Stimulated activated CD8-positive, alpha-beta memory T cell treated with anti-CD3 and anti-CD28 coated beads, Interleukin-15, amount 100 ng/mL, for 1 hour (primary cell): ENCODE measurements around the gene CFAP45.

Experiments
- DNase-seq: peaks from one replicate; pipeline ENCODE4 v3.0.0-alpha.2; 2020; ENCODE audit warnings: low read depth

Gene CFAP45

GRCh38 chr1:159851407-159851806 is 48.6 kb downstream of the CFAP45 start:
- no peak for DNase-seq

- no peak for DNase-seq
Observed at GRCh38 chr1:159849626-159850366, 50.2 kb downstream of the CFAP45 start.

GRCh38 chr1:159848326-159848725 is 51.6 kb downstream of the CFAP45 start:
- DNase-seq, result no peak

GRCh38 chr1:159847231-159847630 is 52.7 kb downstream of the CFAP45 start:
- no peak for DNase-seq

- DNase-seq, result no peak
Observed at GRCh38 chr1:159845751-159846629, 54.0 kb downstream of the CFAP45 start.

- no peak for DNase-seq
Observed at GRCh38 chr1:159843459-159843858, 56.5 kb downstream of the CFAP45 start.

GRCh38 chr1:159841749-159842148 is 58.2 kb downstream of the CFAP45 start:
- no peak for DNase-seq

- no peak for DNase-seq
Observed at GRCh38 chr1:159839116-159839849, 60.7 kb downstream of the CFAP45 start.

- DNase-seq, result no peak
Observed at GRCh38 chr1:159838715-159839114, 61.2 kb downstream of the CFAP45 start.

GRCh38 chr1:159835862-159836525 is 64.0 kb downstream of the CFAP45 start:
- DNase-seq, result no peak

- no peak for DNase-seq
Observed at GRCh38 chr1:159835356-159835755, 64.6 kb downstream of the CFAP45 start.

GRCh38 chr1:159832309-159832708 is 67.7 kb downstream of the CFAP45 start:
- no peak for DNase-seq

GRCh38 chr1:159831412-159832141 is 68.4 kb downstream of the CFAP45 start:
- no peak for DNase-seq

- DNase-seq, result no peak
Observed at GRCh38 chr1:159830722-159831121, 69.2 kb downstream of the CFAP45 start.

GRCh38 chr1:159829822-159830465 is 70.0 kb downstream of the CFAP45 start:
- DNase-seq, result no peak

GRCh38 chr1:159829273-159829634 is 70.7 kb downstream of the CFAP45 start:
- DNase-seq, result no peak

- no peak for DNase-seq
Observed at GRCh38 chr1:159828581-159829272, 71.2 kb downstream of the CFAP45 start.

- DNase-seq, result no peak
Observed at GRCh38 chr1:159828176-159828575, 71.8 kb downstream of the CFAP45 start.

- no peak for DNase-seq
Observed at GRCh38 chr1:159827549-159827948, 72.4 kb downstream of the CFAP45 start.

- no peak for DNase-seq
Observed at GRCh38 chr1:159827102-159827490, 72.9 kb downstream of the CFAP45 start.
